GM19455 (cell line): ENCODE data around the gene VPS4A.

Experiments
- ATAC-seq: cut with Tn5 transposase; IDR thresholded peaks from one replicate; pipeline ENCODE4 v1.9.1; 2021; ENCODE audit not compliant: unreplicated experiment

Gene VPS4A

GRCh38 chr16:69363281-69363717 lies 52.1 kb downstream of the VPS4A start:
- ATAC-seq = no peak

- no peak for ATAC-seq
Observed at GRCh38 chr16:69364088-69364487, 52.9 kb downstream of the VPS4A start.

GRCh38 chr16:69365901-69366300 lies 54.8 kb downstream of the VPS4A start:
- ATAC-seq = no peak

- no peak for ATAC-seq
Observed at GRCh38 chr16:69366431-69366830, 55.3 kb downstream of the VPS4A start.

GRCh38 chr16:69367980-69368379 lies 56.8 kb downstream of the VPS4A start:
- no peak for ATAC-seq

GRCh38 chr16:69368866-69369265 lies 57.7 kb downstream of the VPS4A start:
- ATAC-seq = no peak

- ATAC-seq = no peak
Observed at GRCh38 chr16:69371564-69371963, 60.4 kb downstream of the VPS4A start.

- ATAC-seq = no peak
Observed at GRCh38 chr16:69373019-69373418, 61.9 kb downstream of the VPS4A start.
